GM21447 (cell line): Measurements from ENCODE around the gene KLHL41.
"Not testable (repeated sequence)": the region's sequence is repeated elsewhere in the genome, so short reads cannot be mapped to it uniquely, and the experiment has no call there.

Experiments used
- ATAC-seq: cut with Tn5 transposase; IDR thresholded peaks from one replicate; pipeline ENCODE4 v1.9.1; 2021; ENCODE audit not compliant: unreplicated experiment

The KLHL41 gene

GRCh38 chr2:169570752-169571151, 61.2 kb downstream of the KLHL41 start:
- not testable (repeated sequence) for ATAC-seq

GRCh38 chr2:169571571-169571970, 62.1 kb downstream of the KLHL41 start:
- no peak for ATAC-seq

DNA sequence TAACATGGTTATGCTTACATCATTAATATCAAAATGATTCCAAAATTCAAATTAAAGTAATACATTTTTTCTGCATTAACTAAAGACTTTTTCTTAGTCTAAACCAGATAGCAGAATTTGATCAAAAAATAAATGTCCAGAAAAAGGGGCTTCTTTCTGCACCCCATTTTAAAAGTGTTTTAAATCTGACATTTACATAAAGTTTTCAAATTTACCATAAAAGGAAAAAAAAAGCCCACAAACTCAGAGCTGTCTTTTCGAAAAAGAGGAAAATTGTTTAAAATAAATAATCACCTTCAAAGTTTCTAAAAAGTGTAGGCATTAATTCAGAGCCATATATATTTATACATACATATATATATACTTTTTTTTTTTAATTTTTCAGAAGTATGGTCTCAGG, 62.7 kb downstream of the KLHL41 start:
- ATAC-seq = no peak

DNA sequence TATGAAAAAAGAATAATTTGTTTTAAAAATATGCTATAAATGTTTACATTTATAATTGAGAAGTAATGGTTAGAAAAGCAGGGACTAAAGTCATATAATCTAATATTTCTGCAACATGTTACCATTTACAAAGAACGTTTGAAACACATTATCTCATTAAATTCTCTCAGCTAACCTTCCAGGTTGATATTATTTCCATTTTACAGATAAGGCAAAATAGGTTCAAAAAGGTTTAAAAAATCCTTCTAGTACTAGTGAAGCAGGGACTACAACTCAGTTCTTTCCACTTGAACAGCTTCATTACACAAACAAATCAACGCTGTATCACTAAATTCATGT, 63.3 kb downstream of the KLHL41 start:
- ATAC-seq = no peak

- peak; percentile 97 for ATAC-seq
These were observed 63.9 kb downstream of the KLHL41 start, which contains the start of gene FASTKD1 for GRCh38 chr2:169573160-169573973. TSS of gene FASTKD1 (minus strand) at chr2:169573865. CDS start at chr2:169572029, 1,836 bp downstream.

- no peak for ATAC-seq
These were observed 64.4 kb downstream of the KLHL41 start for GRCh38 chr2:169573974-169574299.

DNA sequence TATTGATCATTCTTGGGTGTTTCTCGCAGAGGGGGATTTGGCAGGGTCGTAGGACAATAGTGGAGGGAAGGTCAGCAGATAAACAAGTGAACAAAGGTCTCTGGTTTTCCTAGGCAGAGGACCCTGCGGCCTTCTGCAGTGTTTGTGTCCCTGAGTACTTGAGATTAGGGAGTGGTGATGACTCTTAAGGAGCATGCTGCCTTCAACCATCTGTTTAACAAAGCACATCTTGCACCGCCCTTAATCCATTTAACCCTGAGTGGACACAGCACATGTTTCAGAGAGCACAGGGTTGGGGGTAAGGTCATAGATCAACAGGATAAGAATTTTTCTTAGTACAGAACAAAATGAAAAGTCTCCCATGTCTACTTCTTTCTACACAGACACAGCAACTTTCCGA, 65.0 kb downstream of the KLHL41 start:
- not testable (repeated sequence) for ATAC-seq

DNA sequence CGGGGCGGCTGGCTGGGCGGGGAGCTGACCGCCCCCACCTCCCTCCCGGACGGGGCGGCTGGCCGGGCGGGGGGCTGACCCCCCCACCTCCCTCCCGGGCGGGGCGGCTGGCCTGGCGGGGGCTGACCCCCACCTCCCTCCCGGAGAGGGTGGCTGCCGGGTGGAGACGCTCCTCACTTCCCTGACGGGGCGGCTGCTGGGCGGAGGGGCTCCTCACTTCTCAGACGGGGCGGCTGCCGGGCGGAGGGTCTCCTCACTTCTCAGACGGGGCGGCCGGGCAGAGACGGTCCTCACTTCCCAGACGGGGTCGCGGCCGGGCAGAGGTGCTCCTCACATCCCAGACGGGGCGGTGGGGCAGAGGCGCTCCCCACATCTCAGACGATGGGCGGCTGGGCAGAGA, 65.8 kb downstream of the KLHL41 start:
- ATAC-seq = not testable (repeated sequence)
